ENCODE results near the gene ADGRB2. TPM values are rescaled to one million over a fixed set of nuclear protein-coding genes. Genes with fewer than 3 reads are reported as not detected.
A peak's percentile ranks its signal among the peaks of the same experiment; 100 is the strongest.

Gene ADGRB2
- total RNA-seq, 3 donors from 2014 or later = 0.18 to 0.68 (median 0.65) TPM

- Mint-ChIP-seq H3K27me3 (ENCODE audit: low read depth) (peaks cover 7% of the 10 kb centered on the region), H3K9me3 (no peaks in the 10 kb centered on the region), H3K4me1 (ENCODE audit: low read depth) (peaks cover 24% of the 10 kb centered on the region), H3K4me3 (no peak overlapping the region), H3K36me3 (ENCODE audit: insufficient read depth) (no peaks in the 10 kb centered on the region)
- no peak for ATAC-seq
- DNase-seq = no peak
These were observed 18.0 kb downstream of the ADGRB2 start for GRCh38 chr1:31745946-31746670.

GRCh38 chr1:31745096-31745945 lies 18.8 kb downstream of the ADGRB2 start:
- Mint-ChIP-seq H3K4me1 (ENCODE audit: low read depth) (peaks cover 16% of the 10 kb centered on the region), H3K27me3 (ENCODE audit: low read depth) (peaks cover 4% of the 10 kb centered on the region), H3K9me3 (no peaks in the 10 kb centered on the region), H3K36me3 (ENCODE audit: insufficient read depth) (no peaks in the 10 kb centered on the region), H3K4me3 (no peak overlapping the region)
- ATAC-seq (peak; percentile 51 to 73), DNase-seq (peak; percentile 38)

GRCh38 chr1:31744165-31744888 lies 19.8 kb downstream of the ADGRB2 start:
- Mint-ChIP-seq H3K4me3 (no peak overlapping the region), H3K27me3 (ENCODE audit: low read depth) (no peaks in the 10 kb centered on the region), H3K36me3 (ENCODE audit: insufficient read depth) (no peaks in the 10 kb centered on the region), H3K4me1 (ENCODE audit: low read depth) (peaks cover 18% of the 10 kb centered on the region), H3K9me3 (no peaks in the 10 kb centered on the region)
- no peak for DNase-seq
- ATAC-seq = no peak

GRCh38 chr1:31742462-31743212 lies 21.5 kb downstream of the ADGRB2 start:
- H3K36me3 Mint-ChIP-seq (ENCODE audit: insufficient read depth) = no peaks in the 10 kb centered on the region
- H3K9me3 Mint-ChIP-seq = no peaks in the 10 kb centered on the region
- H3K4me3 Mint-ChIP-seq = no peak overlapping the region
- ATAC-seq (no peak), DNase-seq (no peak)
- peaks cover 17% of the 10 kb centered on the region for H3K4me1 Mint-ChIP-seq (ENCODE audit: low read depth)
- H3K27me3 Mint-ChIP-seq (ENCODE audit: low read depth) = no peaks in the 10 kb centered on the region

- H3K4me1 Mint-ChIP-seq (ENCODE audit: low read depth) = peaks cover 17% of the 10 kb centered on the region
These were observed 24.8 kb downstream of the ADGRB2 start for GRCh38 chr1:31739346-31739745.

GRCh38 chr1:31736675-31737074 lies 27.5 kb downstream of the ADGRB2 start:
- ATAC-seq = peak in 1 of 2 donors; percentile 35
- no peaks in the 10 kb centered on the region for H3K9me3 Mint-ChIP-seq

More at GRCh38 chr1:31739346-31739745, 24.8 kb downstream of the ADGRB2 start:
- Mint-ChIP-seq H3K27me3 (ENCODE audit: low read depth) (no peaks in the 10 kb centered on the region), H3K36me3 (ENCODE audit: insufficient read depth) (no peaks in the 10 kb centered on the region), H3K9me3 (no peaks in the 10 kb centered on the region), H3K4me3 (peak overlapping the region; percentile 7)
- DNase-seq (peak; percentile 32), ATAC-seq (peak; percentile 74 to 79)

GRCh38 chr1:31735571-31735970 lies 28.6 kb downstream of the ADGRB2 start:
- Mint-ChIP-seq H3K27me3 (ENCODE audit: low read depth) (no peaks in the 10 kb centered on the region), H3K36me3 (ENCODE audit: insufficient read depth) (no peaks in the 10 kb centered on the region), H3K4me3 (no peak overlapping the region), H3K9me3 (no peaks in the 10 kb centered on the region), H3K4me1 (ENCODE audit: low read depth) (peaks cover 17% of the 10 kb centered on the region)
- ATAC-seq = no peak
- DNase-seq = no peak

More at GRCh38 chr1:31736675-31737074, 27.5 kb downstream of the ADGRB2 start:
- peak; percentile 67 for DNase-seq
- no peaks in the 10 kb centered on the region for H3K27me3 Mint-ChIP-seq (ENCODE audit: low read depth)
- no peaks in the 10 kb centered on the region for H3K36me3 Mint-ChIP-seq (ENCODE audit: insufficient read depth)
- H3K4me1 Mint-ChIP-seq (ENCODE audit: low read depth) = peaks cover 17% of the 10 kb centered on the region
- H3K4me3 Mint-ChIP-seq = peak overlapping the region; percentile 42

GRCh38 chr1:31734582-31735107 lies 29.5 kb downstream of the ADGRB2 start:
- ATAC-seq (no peak), DNase-seq (no peak)
- Mint-ChIP-seq H3K4me3 (no peak overlapping the region), H3K36me3 (ENCODE audit: insufficient read depth) (no peaks in the 10 kb centered on the region), H3K4me1 (ENCODE audit: low read depth) (peaks cover 15% of the 10 kb centered on the region), H3K9me3 (no peaks in the 10 kb centered on the region), H3K27me3 (ENCODE audit: low read depth) (no peaks in the 10 kb centered on the region)

GRCh38 chr1:31733389-31734219 lies 30.5 kb downstream of the ADGRB2 start:
- Mint-ChIP-seq H3K4me3 (no peak overlapping the region), H3K4me1 (ENCODE audit: low read depth) (peaks cover 12% of the 10 kb centered on the region), H3K27me3 (ENCODE audit: low read depth) (no peaks in the 10 kb centered on the region), H3K9me3 (no peaks in the 10 kb centered on the region), H3K36me3 (ENCODE audit: insufficient read depth) (no peaks in the 10 kb centered on the region)
- ATAC-seq (no peak), DNase-seq (no peak)

- Mint-ChIP-seq H3K4me1 (ENCODE audit: low read depth) (peaks cover 12% of the 10 kb centered on the region), H3K27me3 (ENCODE audit: low read depth) (no peaks in the 10 kb centered on the region), H3K36me3 (ENCODE audit: insufficient read depth) (no peaks in the 10 kb centered on the region), H3K9me3 (no peaks in the 10 kb centered on the region), H3K4me3 (no peak overlapping the region)
- ATAC-seq (no peak), DNase-seq (no peak)
These were observed 31.3 kb downstream of the ADGRB2 start for GRCh38 chr1:31732751-31733289.

GRCh38 chr1:31732343-31732742 lies 31.8 kb downstream of the ADGRB2 start:
- Mint-ChIP-seq H3K36me3 (ENCODE audit: insufficient read depth) (no peaks in the 10 kb centered on the region), H3K9me3 (no peaks in the 10 kb centered on the region), H3K4me3 (no peak overlapping the region), H3K4me1 (ENCODE audit: low read depth) (peaks cover 12% of the 10 kb centered on the region), H3K27me3 (ENCODE audit: low read depth) (no peaks in the 10 kb centered on the region)
- ATAC-seq = no peak
- no peak for DNase-seq

GRCh38 chr1:31731049-31731565 lies 33.0 kb downstream of the ADGRB2 start:
- H3K4me1 Mint-ChIP-seq (ENCODE audit: low read depth) = peaks cover 3% of the 10 kb centered on the region
- ATAC-seq = no peak
- H3K36me3 Mint-ChIP-seq (ENCODE audit: insufficient read depth) = no peaks in the 10 kb centered on the region
- H3K27me3 Mint-ChIP-seq (ENCODE audit: low read depth) = no peaks in the 10 kb centered on the region
- H3K9me3 Mint-ChIP-seq = no peaks in the 10 kb centered on the region
- no peak overlapping the region for H3K4me3 Mint-ChIP-seq
- DNase-seq = no peak
